ENCODE data around the gene FSTL3. TPM values are rescaled to one million over a fixed set of nuclear protein-coding genes. Genes with fewer than 3 reads are reported as not detected.

Gene FSTL3
- total and polyA plus RNA-seq, 4 donors = 15.1 to 172 (median 114) TPM

GRCh38 chr19:718251-718951 lies 42.2 kb downstream of the FSTL3 start:
- ATAC-seq (ENCODE audit: insufficient read depth, low FRiP score) (no peak), DNase-seq (no peak)
- Histone ChIP-seq H3K27ac (ENCODE audit: low read depth in 1 of 2, low read length in 1 of 2) (peak overlapping the region in 1 of 2 donors; percentile 58), H3K9ac (ENCODE audit: insufficient read depth in 1 of 2, low read length in 2 of 2) (no peak overlapping the region), H3K4me3 (no peak overlapping the region), H3K9me3 (ENCODE audit: control insufficient read depth in 4 of 4, insufficient read depth in 3 of 4, low read length in 3 of 4) (peaks cover 0 to 4% (median 3%) of the 10 kb centered on the region in 4 donors), H3K4me1 (ENCODE audit: control insufficient read depth in 5 of 5, insufficient read depth in 5 of 5, low read length in 5 of 5) (peaks cover 0 to 16% (median 9%) of the 10 kb centered on the region in 5 donors), H3K36me3 (ENCODE audit: control insufficient read depth in 4 of 4, insufficient read depth in 4 of 4, low read length in 4 of 4) (peaks cover 0 to 4% (median 1%) of the 10 kb centered on the region in 4 donors), H3K27me3 (ENCODE audit: control insufficient read depth in 3 of 3, insufficient read depth in 3 of 3, low read length in 2 of 3) (no peaks in the 10 kb centered on the region)
- WGBS, 2 donors = 59 to 62% methylated on average over 20 to 23 of the region's 23 CpGs
- no peak for TF ChIP-seq CTCF (IDR thresholded peaks at IDR 0.05; ENCODE audit: control extremely low read depth, extremely low read depth)

GRCh38 chr19:718991-719512 lies 42.9 kb downstream of the FSTL3 start:
- peak; percentile 81 to 85 (median 85) for DNase-seq
- TF ChIP-seq CTCF (IDR thresholded peaks at IDR 0.05; ENCODE audit: control extremely low read depth, extremely low read depth) = no peak
- peak overlapping the region in 1 of 2 donors; percentile 20 for H3K27ac ChIP-seq (ENCODE audit: low read depth in 1 of 2, low read length in 1 of 2)
- no peaks in the 10 kb centered on the region for H3K27me3 ChIP-seq (ENCODE audit: control insufficient read depth in 3 of 3, insufficient read depth in 3 of 3, low read length in 2 of 3)
- H3K4me3 ChIP-seq = no peak overlapping the region
- peaks cover 0 to 4% (median 1%) of the 10 kb centered on the region in 4 donors for H3K36me3 ChIP-seq (ENCODE audit: control insufficient read depth in 4 of 4, insufficient read depth in 4 of 4, low read length in 4 of 4)
- 24 to 29% methylated on average over 43 to 54 of the region's 54 CpGs for WGBS, 2 donors
- H3K9ac ChIP-seq (ENCODE audit: insufficient read depth in 1 of 2, low read length in 2 of 2) = no peak overlapping the region
- peaks cover 0 to 16% (median 9%) of the 10 kb centered on the region in 5 donors for H3K4me1 ChIP-seq (ENCODE audit: control insufficient read depth in 5 of 5, insufficient read depth in 5 of 5, low read length in 5 of 5)
- H3K9me3 ChIP-seq (ENCODE audit: control insufficient read depth in 4 of 4, insufficient read depth in 3 of 4, low read length in 3 of 4) = peaks cover 0 to 4% (median 3%) of the 10 kb centered on the region in 4 donors
- peak; percentile 31 for ATAC-seq (ENCODE audit: insufficient read depth, low FRiP score)

- ATAC-seq (ENCODE audit: insufficient read depth, low FRiP score) (no peak), DNase-seq (peak; percentile 52 to 68 (median 61))
- Histone ChIP-seq H3K27me3 (ENCODE audit: control insufficient read depth in 3 of 3, insufficient read depth in 3 of 3, low read length in 2 of 3) (no peaks in the 10 kb centered on the region), H3K27ac (ENCODE audit: low read depth in 1 of 2, low read length in 1 of 2) (no peak overlapping the region), H3K9ac (ENCODE audit: insufficient read depth in 1 of 2, low read length in 2 of 2) (no peak overlapping the region), H3K36me3 (ENCODE audit: control insufficient read depth in 4 of 4, insufficient read depth in 4 of 4, low read length in 4 of 4) (peaks cover 0 to 4% (median 1%) of the 10 kb centered on the region in 4 donors), H3K4me3 (no peak overlapping the region), H3K4me1 (ENCODE audit: control insufficient read depth in 5 of 5, insufficient read depth in 5 of 5, low read length in 5 of 5) (peaks cover 0 to 16% (median 9%) of the 10 kb centered on the region in 5 donors), H3K9me3 (ENCODE audit: control insufficient read depth in 4 of 4, insufficient read depth in 3 of 4, low read length in 3 of 4) (peaks cover 0 to 4% (median 3%) of the 10 kb centered on the region in 4 donors)
- 28 to 31% methylated on average over 59 to 79 of the region's 79 CpGs for WGBS, 2 donors
- no peak for TF ChIP-seq CTCF (IDR thresholded peaks at IDR 0.05; ENCODE audit: control extremely low read depth, extremely low read depth)
Measured at GRCh38 chr19:719636-720344, 43.6 kb downstream of the FSTL3 start.

All from lung (tissue), 12 donors.